Esophagus squamous epithelium (tissue), 4 donors: ENCODE measurements around the gene AAR2.

Source experiments
- CTCF ChIP-seq, 6 experiments: fragments of 450-650 bp in 4 of 6; fragments of 200-600 bp in 2 of 6; sonication (generic) in 2 of 6; IDR thresholded peaks; one replicate each; pipeline ENCODE4 v1.5.1; 2016 to 2019; ENCODE audit warnings: antibody characterized with exemption in 6 of 6, mild to moderate bottlenecking in 4 of 6, moderate library complexity in 4 of 6
- POLR2A ChIP-seq, 4 donors: fragments of 450-650 bp; IDR thresholded peaks; one replicate each; pipeline ENCODE4 v1.6.1; 2017; ENCODE audit warnings: antibody characterized with exemption in 4 of 4, mild to moderate bottlenecking in 4 of 4, moderate library complexity in 3 of 4

- TF ChIP-seq CTCF (IDR thresholded peaks at IDR 0.05) (peak in 1 of 6 experiments; percentile 36), POLR2A (IDR thresholded peaks at IDR 0.05) (peak in 1 of 4 donors; percentile 23)
These were observed at the start of gene AAR2 for GRCh38 chr20:36235892-36236785.
